Skeletal muscle satellite cell (primary cell): ENCODE results near the gene PRKCSH.

Source experiments
- H3K27me3 ChIP-seq: 2 replicates; pipeline ENCODE4 v1.7.0; 2013; ENCODE audit warnings: low read length; ENCODE audit not compliant: control insufficient read depth, insufficient read depth
- H3K36me3 ChIP-seq: 2 replicates; pipeline ENCODE4 v1.7.0; 2013; ENCODE audit warnings: mild to moderate bottlenecking, control low read depth, low read length; ENCODE audit not compliant: insufficient read depth
- H3K4me1 ChIP-seq: 2 replicates; pipeline ENCODE4 v1.7.0; 2013; ENCODE audit warnings: low read length; ENCODE audit not compliant: control insufficient read depth, insufficient read depth
- H3K4me2 ChIP-seq: 2 replicates; pipeline ENCODE4 v1.7.0; 2013; ENCODE audit warnings: mild to moderate bottlenecking, low read length
- H3K4me3 ChIP-seq: 2 replicates; pipeline ENCODE4 v1.7.0; 2013; ENCODE audit warnings: low read length
- H3K9ac ChIP-seq: 2 replicates; pipeline ENCODE4 v1.7.0; 2013; ENCODE audit warnings: mild to moderate bottlenecking, low read depth, low read length, moderate library complexity
- H3K9me3 ChIP-seq: replicated peaks from 2 replicates; pipeline ENCODE4 v1.7.0; 2013; ENCODE audit warnings: mild to moderate bottlenecking, control low read depth, low read length

PRKCSH gene

DNA sequence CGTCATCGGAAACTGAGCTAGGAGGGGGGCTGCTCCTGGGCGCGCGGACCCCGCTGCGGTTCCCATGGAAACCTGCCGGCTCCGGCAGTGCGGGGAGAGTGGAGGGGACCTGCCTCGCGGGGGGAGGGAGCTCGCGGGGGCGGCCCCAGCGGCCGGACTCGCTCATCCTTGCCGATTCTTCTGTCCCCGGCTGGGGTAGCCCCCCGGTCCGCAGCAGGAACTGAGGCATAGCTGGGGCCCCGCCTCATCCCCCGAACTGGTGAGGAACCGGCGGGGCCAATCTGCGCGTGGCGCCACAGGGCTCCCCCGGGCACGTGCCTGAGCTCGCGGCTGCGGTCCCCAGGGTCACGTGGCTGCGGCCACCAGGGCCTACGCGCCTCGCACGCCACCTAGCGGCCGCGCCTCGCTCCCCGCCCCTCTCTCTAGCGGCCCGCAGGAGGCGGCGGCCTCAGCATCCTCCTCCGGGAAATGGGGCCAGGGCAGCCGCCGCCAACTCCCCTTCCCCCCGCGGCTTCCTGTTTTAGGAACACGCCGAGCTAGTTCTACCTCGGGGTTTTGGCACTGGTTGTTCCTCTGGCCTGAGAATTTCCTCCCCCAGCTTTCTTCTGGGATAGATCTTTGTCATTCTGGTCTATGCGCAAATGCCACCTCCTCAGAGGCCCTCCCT lies 47.1 kb downstream of the PRKCSH start:
- H3K4me2 ChIP-seq, result peak overlapping the region; percentile 76
- H3K9me3 ChIP-seq, result no peaks in the 10 kb centered on the region
- H3K9ac ChIP-seq, result no peak overlapping the region
- no peaks in the 10 kb centered on the region for H3K36me3 ChIP-seq
- H3K4me3 ChIP-seq, result peak overlapping the region; percentile 62
- H3K4me1 ChIP-seq, result peaks cover 11% of the 10 kb centered on the region
- H3K27me3 ChIP-seq, result peaks cover 45% of the 10 kb centered on the region

DNA sequence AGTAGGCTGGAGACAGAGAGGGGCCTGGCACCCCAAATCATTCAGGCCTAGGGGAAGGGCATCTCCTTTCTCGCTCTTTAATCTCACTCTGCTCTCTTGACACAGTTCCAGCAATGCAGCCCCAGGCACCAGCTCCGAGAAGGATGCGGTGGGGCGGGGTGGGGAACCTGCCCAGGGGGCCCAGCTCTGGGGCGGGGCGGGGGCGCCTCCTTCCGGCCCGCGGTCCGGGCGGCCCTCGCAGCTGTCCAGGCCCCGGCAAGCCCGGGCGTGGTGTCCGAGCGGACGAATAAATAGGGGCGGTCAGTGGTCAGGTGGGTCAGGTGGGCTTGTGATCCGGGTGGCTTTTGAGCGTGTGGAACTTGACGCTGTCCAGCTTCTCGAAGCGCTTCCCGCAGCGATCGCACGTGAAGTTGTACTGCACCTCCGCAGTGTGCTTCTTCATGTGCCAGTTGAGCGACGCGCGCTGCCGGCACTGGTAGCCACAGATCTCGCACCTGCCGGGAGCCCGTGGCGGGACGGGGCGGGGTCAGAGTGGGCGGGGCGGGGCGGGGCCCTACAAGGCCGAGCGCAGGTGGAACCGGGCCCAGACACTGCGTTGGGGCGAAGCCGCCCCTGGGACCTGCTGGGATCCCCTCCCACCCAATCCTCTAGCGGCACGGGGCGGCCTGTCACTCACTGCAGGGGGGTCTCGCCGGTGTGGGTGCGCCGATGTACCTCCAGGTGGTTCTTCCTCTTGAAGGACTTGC lies 48.1 kb downstream of the PRKCSH start:
- H3K27me3 ChIP-seq, result peaks cover 37% of the 10 kb centered on the region
- H3K4me3 ChIP-seq, result no peak overlapping the region
- H3K36me3 ChIP-seq, result no peaks in the 10 kb centered on the region
- no peak overlapping the region for H3K9ac ChIP-seq
- no peak overlapping the region for H3K4me2 ChIP-seq
- H3K9me3 ChIP-seq, result no peaks in the 10 kb centered on the region
- H3K4me1 ChIP-seq, result peaks cover 11% of the 10 kb centered on the region

- no peak overlapping the region for H3K4me2 ChIP-seq
- peaks cover 24% of the 10 kb centered on the region for H3K27me3 ChIP-seq
- H3K4me3 ChIP-seq, result no peak overlapping the region
- H3K36me3 ChIP-seq, result no peaks in the 10 kb centered on the region
- H3K9ac ChIP-seq, result no peak overlapping the region
- no peaks in the 10 kb centered on the region for H3K9me3 ChIP-seq
- H3K4me1 ChIP-seq, result peaks cover 11% of the 10 kb centered on the region
These were observed 49.9 kb downstream of the PRKCSH start for GRCh38 chr19:11485245-11485837.

GRCh38 chr19:11486661-11487503 lies 51.4 kb downstream of the PRKCSH start:
- no peak overlapping the region for H3K9ac ChIP-seq
- no peak overlapping the region for H3K4me3 ChIP-seq
- no peaks in the 10 kb centered on the region for H3K36me3 ChIP-seq

GRCh38 chr19:11489378-11489777 lies 53.9 kb downstream of the PRKCSH start:
- Histone ChIP-seq H3K9ac (no peak overlapping the region), H3K4me1 (no peaks in the 10 kb centered on the region), H3K4me3 (no peak overlapping the region), H3K36me3 (no peaks in the 10 kb centered on the region), H3K27me3 (no peaks in the 10 kb centered on the region), H3K9me3 (no peaks in the 10 kb centered on the region), H3K4me2 (no peak overlapping the region)

More at GRCh38 chr19:11486661-11487503, 51.4 kb downstream of the PRKCSH start:
- Histone ChIP-seq H3K27me3 (peaks cover 11% of the 10 kb centered on the region), H3K9me3 (no peaks in the 10 kb centered on the region), H3K4me1 (peaks cover 11% of the 10 kb centered on the region), H3K4me2 (no peak overlapping the region)

GRCh38 chr19:11494634-11495285 lies 59.3 kb downstream of the PRKCSH start:
- Histone ChIP-seq H3K4me1 (peaks cover 5% of the 10 kb centered on the region), H3K9ac (no peak overlapping the region), H3K36me3 (peaks cover 6% of the 10 kb centered on the region), H3K9me3 (no peaks in the 10 kb centered on the region), H3K4me2 (no peak overlapping the region), H3K27me3 (no peaks in the 10 kb centered on the region), H3K4me3 (no peak overlapping the region)

DNA sequence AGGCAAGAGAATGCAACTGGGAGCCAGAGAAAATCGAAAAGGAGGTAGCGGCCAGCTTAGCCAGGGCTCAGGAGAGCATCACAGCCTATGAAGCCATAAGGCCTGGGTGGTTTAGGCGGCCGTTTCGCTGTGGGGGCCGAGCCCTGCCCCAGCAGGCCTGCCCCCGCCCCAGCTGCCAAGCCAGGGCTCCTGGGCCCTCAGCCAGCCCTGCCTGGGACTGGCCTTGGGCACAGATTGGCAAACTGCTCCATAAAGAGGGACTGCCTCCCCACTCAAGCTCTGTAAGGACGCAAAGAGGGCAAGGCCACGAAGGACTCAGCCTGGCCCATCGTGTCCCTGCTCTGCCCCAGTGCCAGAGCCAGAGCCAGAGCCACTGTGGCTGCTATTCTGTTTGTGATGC lies 60.0 kb downstream of the PRKCSH start:
- Histone ChIP-seq H3K36me3 (peaks cover 6% of the 10 kb centered on the region), H3K27me3 (no peaks in the 10 kb centered on the region), H3K4me1 (peaks cover 5% of the 10 kb centered on the region)

GRCh38 chr19:11495885-11496284 lies 60.5 kb downstream of the PRKCSH start:
- no peak overlapping the region for H3K9ac ChIP-seq
- no peak overlapping the region for H3K4me3 ChIP-seq
- H3K27me3 ChIP-seq, result no peaks in the 10 kb centered on the region
- peaks cover 6% of the 10 kb centered on the region for H3K36me3 ChIP-seq
- H3K9me3 ChIP-seq, result no peaks in the 10 kb centered on the region
- H3K4me1 ChIP-seq, result peaks cover 5% of the 10 kb centered on the region
- no peak overlapping the region for H3K4me2 ChIP-seq

More for the DNA sequence above, 60.0 kb downstream of the PRKCSH start:
- Histone ChIP-seq H3K9me3 (no peaks in the 10 kb centered on the region), H3K4me3 (no peak overlapping the region), H3K9ac (no peak overlapping the region), H3K4me2 (no peak overlapping the region)

GRCh38 chr19:11496391-11497163 lies 61.1 kb downstream of the PRKCSH start:
- no peaks in the 10 kb centered on the region for H3K9me3 ChIP-seq
- H3K36me3 ChIP-seq, result peaks cover 6% of the 10 kb centered on the region
- H3K4me3 ChIP-seq, result no peak overlapping the region
- no peak overlapping the region for H3K9ac ChIP-seq
- peaks cover 5% of the 10 kb centered on the region for H3K4me1 ChIP-seq
- no peak overlapping the region for H3K4me2 ChIP-seq
- no peaks in the 10 kb centered on the region for H3K27me3 ChIP-seq

- Histone ChIP-seq H3K9ac (no peak overlapping the region), H3K36me3 (peaks cover 6% of the 10 kb centered on the region), H3K27me3 (no peaks in the 10 kb centered on the region), H3K4me3 (no peak overlapping the region), H3K4me2 (no peak overlapping the region), H3K9me3 (no peaks in the 10 kb centered on the region), H3K4me1 (peaks cover 5% of the 10 kb centered on the region)
These were observed 63.8 kb downstream of the PRKCSH start for GRCh38 chr19:11499220-11499726.
